WERI-Rb-1 (cell line): ENCODE measurements around the gene RIN2.

ENCODE experiments used
- DNase-seq: peaks from one replicate; pipeline ENCODE4 v3.0.0-alpha.2; 2020
- H3K27ac ChIP-seq: fragments of 250-450 bp; sonication (Bioruptor Pico); 2 replicates; pipeline ENCODE4 v1.5.1; 2020; ENCODE audit warnings: mild to moderate bottlenecking, moderate library complexity
- H3K27me3 ChIP-seq: fragments of 250-450 bp; sonication (Bioruptor Pico); 2 replicates; pipeline ENCODE4 v1.5.1; 2021; ENCODE audit warnings: mild to moderate bottlenecking, low read depth, moderate library complexity; ENCODE audit not compliant: insufficient read depth, severe bottlenecking
- H3K36me3 ChIP-seq: fragments of 250-450 bp; sonication (Bioruptor Pico); 2 replicates; pipeline ENCODE4 v1.5.1; 2020; ENCODE audit warnings: mild to moderate bottlenecking, moderate library complexity
- H3K4me3 ChIP-seq: 2 replicates; pipeline ENCODE4 v1.5.1; 2011; ENCODE audit warnings: low read depth, mild to moderate bottlenecking, control low read depth, low read length
- H3K9me3 ChIP-seq: fragments of 250-450 bp; sonication (Bioruptor Pico); 2 replicates; pipeline ENCODE4 v1.5.1; 2021; ENCODE audit warnings: mild to moderate bottlenecking, moderate library complexity; ENCODE audit not compliant: severe bottlenecking
- CTCF ChIP-seq: IDR thresholded peaks from 2 replicates; pipeline ENCODE4 v1.5.1; 2011; ENCODE audit warnings: low read depth, mild to moderate bottlenecking, control low read depth, inconsistent platforms, low read length

Gene RIN2

GRCh38 chr20:19713822-19714578, 44.1 kb upstream of the RIN2 start:
- no peak overlapping the region for H3K4me3 ChIP-seq
- no peak overlapping the region for H3K27ac ChIP-seq
- no peaks in the 10 kb centered on the region for H3K36me3 ChIP-seq
- H3K9me3 ChIP-seq: no peaks in the 10 kb centered on the region
- no peak for DNase-seq
- no peaks in the 10 kb centered on the region for H3K27me3 ChIP-seq
- no peak for TF ChIP-seq CTCF

GRCh38 chr20:19714579-19714840, 43.5 kb upstream of the RIN2 start:
- DNase-seq: no peak
- no peak for TF ChIP-seq CTCF
- no peaks in the 10 kb centered on the region for H3K36me3 ChIP-seq
- no peak overlapping the region for H3K4me3 ChIP-seq
- H3K9me3 ChIP-seq: no peaks in the 10 kb centered on the region
- H3K27me3 ChIP-seq: no peaks in the 10 kb centered on the region
- H3K27ac ChIP-seq: no peak overlapping the region

- Histone ChIP-seq H3K9me3 (no peaks in the 10 kb centered on the region), H3K27me3 (no peaks in the 10 kb centered on the region), H3K27ac (no peak overlapping the region), H3K4me3 (no peak overlapping the region), H3K36me3 (no peaks in the 10 kb centered on the region)
- DNase-seq: no peak
- TF ChIP-seq CTCF: no peak
Measured at GRCh38 chr20:19715986-19716385, 42.1 kb upstream of the RIN2 start.

GRCh38 chr20:19718880-19719279, 39.2 kb upstream of the RIN2 start:
- Histone ChIP-seq H3K36me3 (no peaks in the 10 kb centered on the region), H3K4me3 (no peak overlapping the region), H3K27ac (no peak overlapping the region), H3K9me3 (no peaks in the 10 kb centered on the region), H3K27me3 (no peaks in the 10 kb centered on the region)
- no peak for DNase-seq
- no peak for TF ChIP-seq CTCF

GRCh38 chr20:19720991-19721390, 37.1 kb upstream of the RIN2 start:
- Histone ChIP-seq H3K36me3 (no peaks in the 10 kb centered on the region), H3K9me3 (no peaks in the 10 kb centered on the region), H3K4me3 (no peak overlapping the region), H3K27ac (no peak overlapping the region), H3K27me3 (no peaks in the 10 kb centered on the region)
- no peak for TF ChIP-seq CTCF
- DNase-seq: no peak

- Histone ChIP-seq H3K9me3 (no peaks in the 10 kb centered on the region), H3K27me3 (no peaks in the 10 kb centered on the region), H3K36me3 (no peaks in the 10 kb centered on the region), H3K27ac (no peak overlapping the region), H3K4me3 (no peak overlapping the region)
- DNase-seq: no peak
- TF ChIP-seq CTCF: no peak
Measured at GRCh38 chr20:19723051-19723450, 35.0 kb upstream of the RIN2 start.
